HepG2 (cell line): ENCODE measurements around the gene PHLPP2. TPM values are rescaled to one million over a fixed set of nuclear protein-coding genes. Genes with fewer than 3 reads are reported as not detected.
A peak's percentile ranks its signal among the peaks of the same experiment; 100 is the strongest.

Experiments
- BHLHE40 ChIP-seq: IDR thresholded peaks from 2 replicates; pipeline ENCODE4 v1.6.1; 2011; ENCODE audit warnings: low read length, improper control_type of control experiment
- CC2D1A ChIP-seq: sonication (generic); formaldehyde crosslinking; IDR thresholded peaks from 2 replicates; pipeline ENCODE4 v1.8.1; 2023; ENCODE audit warnings: mild to moderate bottlenecking, missing genetic modification reagents
- CEBPG ChIP-seq: IDR thresholded peaks from 2 replicates; pipeline ENCODE4 v1.6.1; 2016
- CENPX ChIP-seq: sonication (generic); formaldehyde crosslinking; IDR thresholded peaks from 2 replicates; pipeline ENCODE4 v1.9.0; 2021; ENCODE audit warnings: mild to moderate bottlenecking, missing genetic modification reagents, moderate library complexity
- FOXP1 ChIP-seq, 2 experiments: fragments of 450-650 bp in 1 of 2; IDR thresholded peaks; 2 replicates each; pipeline ENCODE4 v1.6.1; 2017 to 2018; ENCODE audit warnings: antibody characterized with exemption in 1 of 2
- GATAD1 ChIP-seq: IDR thresholded peaks from 2 replicates; pipeline ENCODE4 v1.6.1; 2016; ENCODE audit warnings: missing genetic modification reagents, missing compliant biosample characterization
- HES4 ChIP-seq: sonication (generic); formaldehyde crosslinking; IDR thresholded peaks from 2 replicates; pipeline ENCODE4 v1.9.0; 2021; ENCODE audit warnings: mild to moderate bottlenecking, missing genetic modification reagents, borderline replicate concordance
- HNRNPLL ChIP-seq: fragments of 200-400 bp; formaldehyde crosslinking; IDR thresholded peaks from 2 replicates; pipeline ENCODE4 v1.6.1; 2017; ENCODE audit warnings: mild to moderate bottlenecking, low read depth, low read length; ENCODE audit not compliant: poor library complexity, severe bottlenecking
- KDM4B ChIP-seq: sonication (generic); formaldehyde crosslinking; IDR thresholded peaks from 2 replicates; pipeline ENCODE4 v1.4.0; 2020; ENCODE audit warnings: missing genetic modification reagents
- POLR2AphosphoS5 ChIP-seq: IDR thresholded peaks from 2 replicates; pipeline ENCODE4 v1.6.1; 2012; ENCODE audit warnings: low read depth, low read length
- ZNF263 ChIP-seq: sonication (generic); formaldehyde crosslinking; IDR thresholded peaks from 2 replicates; pipeline ENCODE4 v1.4.0; 2020; ENCODE audit warnings: missing genetic modification reagents
- polyA plus RNA-seq, 8 experiments: library from polyadenylated mRNA; depleted of rRNA in 3 of 8; stranded (reverse) in 7 of 8; unstranded in 1 of 8; fragments of >200 nt; fragmentation: Illumina TruSeq in 4 of 8; extraction: Trizol in 4 of 8; gene quantifications; 2 replicates each; pipeline versions ENCODE4 v1.2.1 to v1.2.3, GENCODE V29; 2011 to 2016; ENCODE audit warnings: low read depth in 4 of 8, missing spikeins in 1 of 8, mixed read lengths in 1 of 8; ENCODE audit not compliant: insufficient read depth in 1 of 8
- total RNA-seq, 5 experiments: library from RNA; depleted of rRNA; stranded (reverse); fragments of >200 nt; fragmentation: Illumina TruSeq; extraction: Trizol; gene quantifications; 2 replicates each; pipeline ENCODE4 v1.2.3, GENCODE V29; 2016; ENCODE audit warnings: low read depth in 1 of 5
- TF ChIP-seq, protein P1 (sequence below): sonication (generic); formaldehyde crosslinking; IDR thresholded peaks from 2 replicates; pipeline ENCODE4 v1.4.0; 2020; ENCODE audit warnings: missing genetic modification reagents
- TF ChIP-seq, protein P2 (sequence below): sonication (generic); formaldehyde crosslinking; IDR thresholded peaks from 2 replicates; pipeline ENCODE4 v1.5.0; 2020; ENCODE audit warnings: mild to moderate bottlenecking, missing genetic modification reagents
- TF ChIP-seq, protein P3 (sequence below): sonication (generic); formaldehyde crosslinking; IDR thresholded peaks from 2 replicates; pipeline ENCODE4 v1.4.0; 2020; ENCODE audit warnings: missing genetic modification reagents
- TF ChIP-seq, protein P4 (sequence below): sonication (generic); formaldehyde crosslinking; IDR thresholded peaks from 2 replicates; pipeline ENCODE4 v1.4.0; 2020; ENCODE audit warnings: missing genetic modification reagents, borderline replicate concordance
- TF ChIP-seq, protein P5 (sequence below): IDR thresholded peaks from 2 replicates; pipeline ENCODE4 v1.6.1; 2012; ENCODE audit warnings: low read length, improper control_type of control experiment
- TF ChIP-seq, protein P6 (sequence below): sonication (generic); formaldehyde crosslinking; IDR thresholded peaks from 2 replicates; pipeline ENCODE4 v1.5.1; 2020; ENCODE audit warnings: missing genetic modification reagents, mild to moderate bottlenecking, borderline replicate concordance

PHLPP2 gene
- total and polyA plus RNA-seq, 2 of the 13 experiments (the other 11 are each of a cell fraction or from before 2014, with no cell fraction given), result 8.9 TPM

DNA sequence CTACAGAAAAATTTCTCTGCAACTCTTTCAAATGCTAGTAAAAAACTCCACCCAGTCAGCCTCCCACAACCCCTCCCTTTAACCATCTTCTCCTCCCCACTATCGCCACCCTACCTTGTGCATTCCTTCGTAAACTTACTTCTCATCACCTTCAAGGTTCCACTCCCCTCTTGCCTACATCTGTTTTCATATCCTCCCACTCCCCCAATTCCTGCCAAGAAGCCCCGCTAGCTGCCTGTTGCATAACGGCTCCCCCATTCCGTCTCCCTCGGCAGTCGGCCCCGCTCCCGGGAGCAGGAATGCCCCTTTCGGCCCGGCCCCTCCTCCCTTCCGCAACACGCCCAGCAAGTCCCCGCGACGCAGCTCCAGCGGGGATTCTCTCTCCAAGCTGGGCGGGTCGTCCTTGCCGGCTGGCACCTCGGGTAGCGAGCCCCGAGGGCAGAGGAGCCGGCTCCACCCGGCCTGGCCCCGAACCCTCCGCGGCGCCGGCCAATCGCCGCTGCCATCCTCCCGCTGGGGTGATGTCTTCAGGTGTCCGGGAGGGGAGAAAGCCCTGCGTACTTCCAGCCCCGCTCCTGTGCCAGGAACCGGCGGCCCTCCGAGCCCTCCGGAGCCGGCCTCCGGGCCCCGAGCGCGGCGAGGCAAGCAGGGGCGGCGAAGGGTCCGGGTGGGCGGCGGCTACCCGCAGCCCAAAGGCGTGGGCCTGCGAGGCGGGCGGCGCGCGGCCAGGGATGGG lies 1.5 kb downstream of the PHLPP2 start (continued):
- TF ChIP-seq, protein P1, sequence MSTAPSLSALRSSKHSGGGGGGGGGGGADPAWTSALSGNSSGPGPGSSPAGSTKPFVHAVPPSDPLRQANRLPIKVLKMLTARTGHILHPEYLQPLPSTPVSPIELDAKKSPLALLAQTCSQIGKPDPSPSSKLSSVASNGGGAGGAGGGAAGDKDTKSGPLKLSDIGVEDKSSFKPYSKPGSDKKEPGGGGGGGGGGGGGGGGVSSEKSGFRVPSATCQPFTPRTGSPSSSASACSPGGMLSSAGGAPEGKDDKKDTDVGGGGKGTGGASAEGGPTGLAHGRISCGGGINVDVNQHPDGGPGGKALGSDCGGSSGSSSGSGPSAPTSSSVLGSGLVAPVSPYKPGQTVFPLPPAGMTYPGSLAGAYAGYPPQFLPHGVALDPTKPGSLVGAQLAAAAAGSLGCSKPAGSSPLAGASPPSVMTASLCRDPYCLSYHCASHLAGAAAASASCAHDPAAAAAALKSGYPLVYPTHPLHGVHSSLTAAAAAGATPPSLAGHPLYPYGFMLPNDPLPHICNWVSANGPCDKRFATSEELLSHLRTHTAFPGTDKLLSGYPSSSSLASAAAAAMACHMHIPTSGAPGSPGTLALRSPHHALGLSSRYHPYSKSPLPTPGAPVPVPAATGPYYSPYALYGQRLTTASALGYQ (CRISPR knock-in tag), result peak; percentile 44; the same call in 1 of the 2 replicates
- TF ChIP-seq, protein P2, sequence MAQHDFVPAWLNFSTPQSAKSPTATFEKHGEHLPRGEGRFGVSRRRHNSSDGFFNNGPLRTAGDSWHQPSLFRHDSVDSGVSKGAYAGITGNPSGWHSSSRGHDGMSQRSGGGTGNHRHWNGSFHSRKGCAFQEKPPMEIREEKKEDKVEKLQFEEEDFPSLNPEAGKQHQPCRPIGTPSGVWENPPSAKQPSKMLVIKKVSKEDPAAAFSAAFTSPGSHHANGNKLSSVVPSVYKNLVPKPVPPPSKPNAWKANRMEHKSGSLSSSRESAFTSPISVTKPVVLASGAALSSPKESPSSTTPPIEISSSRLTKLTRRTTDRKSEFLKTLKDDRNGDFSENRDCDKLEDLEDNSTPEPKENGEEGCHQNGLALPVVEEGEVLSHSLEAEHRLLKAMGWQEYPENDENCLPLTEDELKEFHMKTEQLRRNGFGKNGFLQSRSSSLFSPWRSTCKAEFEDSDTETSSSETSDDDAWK (CRISPR knock-in tag), result no peak
- TF ChIP-seq, protein P3, sequence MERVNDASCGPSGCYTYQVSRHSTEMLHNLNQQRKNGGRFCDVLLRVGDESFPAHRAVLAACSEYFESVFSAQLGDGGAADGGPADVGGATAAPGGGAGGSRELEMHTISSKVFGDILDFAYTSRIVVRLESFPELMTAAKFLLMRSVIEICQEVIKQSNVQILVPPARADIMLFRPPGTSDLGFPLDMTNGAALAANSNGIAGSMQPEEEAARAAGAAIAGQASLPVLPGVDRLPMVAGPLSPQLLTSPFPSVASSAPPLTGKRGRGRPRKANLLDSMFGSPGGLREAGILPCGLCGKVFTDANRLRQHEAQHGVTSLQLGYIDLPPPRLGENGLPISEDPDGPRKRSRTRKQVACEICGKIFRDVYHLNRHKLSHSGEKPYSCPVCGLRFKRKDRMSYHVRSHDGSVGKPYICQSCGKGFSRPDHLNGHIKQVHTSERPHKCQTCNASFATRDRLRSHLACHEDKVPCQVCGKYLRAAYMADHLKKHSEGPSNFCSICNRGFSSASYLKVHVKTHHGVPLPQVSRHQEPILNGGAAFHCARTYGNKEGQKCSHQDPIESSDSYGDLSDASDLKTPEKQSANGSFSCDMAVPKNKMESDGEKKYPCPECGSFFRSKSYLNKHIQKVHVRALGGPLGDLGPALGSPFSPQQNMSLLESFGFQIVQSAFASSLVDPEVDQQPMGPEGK (CRISPR knock-in tag), result peak; percentile 87
- TF ChIP-seq CENPX (no peak), GATAD1 (CRISPR knock-in tag) (no peak), KDM4B (CRISPR knock-in tag) (0 out of 2 replicates have a peak, but pooled peaks have one; percentile 64), CC2D1A (CRISPR knock-in tag) (no peak), CEBPG (CRISPR knock-in tag) (peak; percentile 69), ZNF263 (CRISPR knock-in tag) (peak; percentile 69), POLR2AphosphoS5 (no peak), BHLHE40 (no peak), HES4 (peak; percentile 62), FOXP1 (IDR thresholded peaks at IDR 0.05) (no peak), FOXP1 (CRISPR knock-in tag; IDR thresholded peaks at IDR 0.05) (no peak), HNRNPLL (peak; percentile 93)
- TF ChIP-seq, protein P4, sequence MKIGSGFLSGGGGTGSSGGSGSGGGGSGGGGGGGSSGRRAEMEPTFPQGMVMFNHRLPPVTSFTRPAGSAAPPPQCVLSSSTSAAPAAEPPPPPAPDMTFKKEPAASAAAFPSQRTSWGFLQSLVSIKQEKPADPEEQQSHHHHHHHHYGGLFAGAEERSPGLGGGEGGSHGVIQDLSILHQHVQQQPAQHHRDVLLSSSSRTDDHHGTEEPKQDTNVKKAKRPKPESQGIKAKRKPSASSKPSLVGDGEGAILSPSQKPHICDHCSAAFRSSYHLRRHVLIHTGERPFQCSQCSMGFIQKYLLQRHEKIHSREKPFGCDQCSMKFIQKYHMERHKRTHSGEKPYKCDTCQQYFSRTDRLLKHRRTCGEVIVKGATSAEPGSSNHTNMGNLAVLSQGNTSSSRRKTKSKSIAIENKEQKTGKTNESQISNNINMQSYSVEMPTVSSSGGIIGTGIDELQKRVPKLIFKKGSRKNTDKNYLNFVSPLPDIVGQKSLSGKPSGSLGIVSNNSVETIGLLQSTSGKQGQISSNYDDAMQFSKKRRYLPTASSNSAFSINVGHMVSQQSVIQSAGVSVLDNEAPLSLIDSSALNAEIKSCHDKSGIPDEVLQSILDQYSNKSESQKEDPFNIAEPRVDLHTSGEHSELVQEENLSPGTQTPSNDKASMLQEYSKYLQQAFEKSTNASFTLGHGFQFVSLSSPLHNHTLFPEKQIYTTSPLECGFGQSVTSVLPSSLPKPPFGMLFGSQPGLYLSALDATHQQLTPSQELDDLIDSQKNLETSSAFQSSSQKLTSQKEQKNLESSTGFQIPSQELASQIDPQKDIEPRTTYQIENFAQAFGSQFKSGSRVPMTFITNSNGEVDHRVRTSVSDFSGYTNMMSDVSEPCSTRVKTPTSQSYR (CRISPR knock-in tag), result no peak
- TF ChIP-seq, protein P5, sequence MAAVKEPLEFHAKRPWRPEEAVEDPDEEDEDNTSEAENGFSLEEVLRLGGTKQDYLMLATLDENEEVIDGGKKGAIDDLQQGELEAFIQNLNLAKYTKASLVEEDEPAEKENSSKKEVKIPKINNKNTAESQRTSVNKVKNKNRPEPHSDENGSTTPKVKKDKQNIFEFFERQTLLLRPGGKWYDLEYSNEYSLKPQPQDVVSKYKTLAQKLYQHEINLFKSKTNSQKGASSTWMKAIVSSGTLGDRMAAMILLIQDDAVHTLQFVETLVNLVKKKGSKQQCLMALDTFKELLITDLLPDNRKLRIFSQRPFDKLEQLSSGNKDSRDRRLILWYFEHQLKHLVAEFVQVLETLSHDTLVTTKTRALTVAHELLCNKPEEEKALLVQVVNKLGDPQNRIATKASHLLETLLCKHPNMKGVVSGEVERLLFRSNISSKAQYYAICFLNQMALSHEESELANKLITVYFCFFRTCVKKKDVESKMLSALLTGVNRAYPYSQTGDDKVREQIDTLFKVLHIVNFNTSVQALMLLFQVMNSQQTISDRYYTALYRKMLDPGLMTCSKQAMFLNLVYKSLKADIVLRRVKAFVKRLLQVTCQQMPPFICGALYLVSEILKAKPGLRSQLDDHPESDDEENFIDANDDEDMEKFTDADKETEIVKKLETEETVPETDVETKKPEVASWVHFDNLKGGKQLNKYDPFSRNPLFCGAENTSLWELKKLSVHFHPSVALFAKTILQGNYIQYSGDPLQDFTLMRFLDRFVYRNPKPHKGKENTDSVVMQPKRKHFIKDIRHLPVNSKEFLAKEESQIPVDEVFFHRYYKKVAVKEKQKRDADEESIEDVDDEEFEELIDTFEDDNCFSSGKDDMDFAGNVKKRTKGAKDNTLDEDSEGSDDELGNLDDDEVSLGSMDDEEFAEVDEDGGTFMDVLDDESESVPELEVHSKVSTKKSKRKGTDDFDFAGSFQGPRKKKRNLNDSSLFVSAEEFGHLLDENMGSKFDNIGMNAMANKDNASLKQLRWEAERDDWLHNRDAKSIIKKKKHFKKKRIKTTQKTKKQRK, result no peak
- TF ChIP-seq, protein P6, sequence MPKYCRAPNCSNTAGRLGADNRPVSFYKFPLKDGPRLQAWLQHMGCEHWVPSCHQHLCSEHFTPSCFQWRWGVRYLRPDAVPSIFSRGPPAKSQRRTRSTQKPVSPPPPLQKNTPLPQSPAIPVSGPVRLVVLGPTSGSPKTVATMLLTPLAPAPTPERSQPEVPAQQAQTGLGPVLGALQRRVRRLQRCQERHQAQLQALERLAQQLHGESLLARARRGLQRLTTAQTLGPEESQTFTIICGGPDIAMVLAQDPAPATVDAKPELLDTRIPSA (CRISPR knock-in tag), result no peak; the same call in 1 of the 2 replicates
